Esophagus squamous epithelium (tissue), 5 donors: ENCODE data around the gene NGFR. TPM values are rescaled to one million over a fixed set of nuclear protein-coding genes. Genes with fewer than 3 reads are reported as not detected.
A peak's percentile ranks its signal among the peaks of the same experiment; 100 is the strongest.

Source experiments
- DNase-seq: peaks from one replicate; lab custom pipeline; 2025; lab: John Stamatoyannopoulos, UW
- H3K27ac ChIP-seq, 4 donors: fragments of 200-600 bp; sonication (generic); one replicate each; pipeline ENCODE4 v1.5.1; 2016 to 2019; ENCODE audit warnings: mild to moderate bottlenecking in 1 of 4
- H3K27me3 ChIP-seq, 4 donors: fragments of 200-600 bp; sonication (generic); 1 replicate in 3 of 4; 2 replicates in 1 of 4; pipeline versions ENCODE4 v1.5.1 to v1.6.0; 2017 to 2021; ENCODE audit warnings: antibody characterized with exemption in 1 of 4
- H3K36me3 ChIP-seq, 3 donors: fragments of 200-600 bp; sonication (generic); one replicate each; pipeline ENCODE4 v1.5.1; 2016 to 2019
- H3K4me1 ChIP-seq, 3 donors: fragments of 200-600 bp; sonication (generic); one replicate each; pipeline ENCODE4 v1.5.1; 2017 to 2019
- H3K4me3 ChIP-seq, 4 donors: fragments of 200-600 bp; sonication (generic); 1 replicate in 3 of 4; 2 replicates in 1 of 4; pipeline ENCODE4 v1.5.1; 2016 to 2019; ENCODE audit warnings: mild to moderate bottlenecking in 2 of 4, moderate library complexity in 1 of 4
- H3K9me3 ChIP-seq, 3 donors: fragments of 200-600 bp; sonication (generic); one replicate each; pipeline ENCODE4 v1.5.1; 2016 to 2019
- POLR2A ChIP-seq, 4 donors: fragments of 450-650 bp; IDR thresholded peaks; one replicate each; pipeline ENCODE4 v1.6.1; 2017; ENCODE audit warnings: antibody characterized with exemption in 4 of 4, mild to moderate bottlenecking in 4 of 4, moderate library complexity in 3 of 4
- WGBS, 2 donors: methylation state at CpG; one replicate each; pipeline ENCODE4 v1.1.5; 2018; 5-methylcytosine and 5-hydroxymethylcytosine counted together
- intact Hi-C: fragments of 100-400 bp; cut with DNase I; formaldehyde crosslinking; loops from one replicate; pipeline ENCODE4 v1.15.0; 2022
- total RNA-seq, 4 donors: library from RNA; depleted of rRNA; stranded (reverse); fragments of >200 nt; gene quantifications; one replicate each; pipeline ENCODE4 v1.1.0, GENCODE V29; 2016
- TF ChIP-seq, protein P1 (sequence below), 6 experiments: fragments of 450-650 bp in 4 of 6; fragments of 200-600 bp in 2 of 6; sonication (generic) in 2 of 6; IDR thresholded peaks; one replicate each; pipeline ENCODE4 v1.5.1; 2016 to 2019; ENCODE audit warnings: antibody characterized with exemption in 6 of 6, mild to moderate bottlenecking in 4 of 6, moderate library complexity in 4 of 6
- donor health status: DM: yes; HTN: yes; CAD: no.

NGFR gene
- total RNA-seq, 4 donors from 2014 or later, result 1.6 to 9.6 (median 4.9) TPM

DNA sequence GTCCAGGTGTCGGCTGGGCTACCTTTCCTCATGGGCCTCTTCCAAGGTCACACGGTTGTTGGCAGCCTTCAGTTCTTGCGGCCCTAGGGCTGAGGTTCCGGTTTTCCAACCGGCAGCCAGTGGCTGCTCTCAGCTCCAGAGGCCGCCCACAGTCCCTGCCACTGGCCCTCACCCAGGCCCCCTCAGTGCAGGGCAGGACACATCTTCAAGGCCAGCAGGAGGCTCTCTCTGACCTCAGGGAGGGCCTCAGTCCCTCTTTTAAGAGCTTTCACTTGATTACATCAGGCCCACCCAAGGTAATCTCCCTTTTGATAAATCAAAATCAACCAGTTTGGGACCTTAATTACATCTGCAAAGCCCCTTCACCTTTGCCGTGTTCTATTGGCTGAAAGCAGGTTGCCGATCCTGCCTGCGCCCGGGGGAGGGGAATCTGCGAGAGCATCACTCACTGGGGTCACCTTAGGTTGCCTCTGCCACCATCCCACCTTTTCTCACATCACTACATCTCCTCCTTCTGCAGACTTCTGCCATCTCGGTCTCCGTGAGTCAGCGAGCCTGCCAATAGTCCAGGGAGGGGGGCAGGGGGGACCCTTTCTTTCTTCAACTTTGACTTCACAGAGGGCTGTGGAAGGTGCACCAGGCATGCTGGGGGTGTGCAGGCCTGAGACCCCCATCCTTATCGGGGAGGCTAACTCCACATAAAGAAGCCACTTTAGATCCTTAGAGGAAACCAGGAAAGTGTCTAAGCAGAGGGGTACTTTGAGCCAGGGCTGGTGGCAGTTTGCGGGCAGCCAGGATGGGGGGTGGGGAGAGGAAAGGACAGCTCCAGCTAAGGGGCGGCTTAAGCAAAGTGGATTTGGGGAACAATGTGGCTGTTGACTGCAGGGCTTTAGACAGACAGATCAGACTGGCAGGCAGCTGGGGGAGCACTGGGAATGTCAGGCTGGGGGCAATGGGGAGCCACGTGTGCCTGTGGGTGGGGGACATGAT is 51.7 kb downstream of the NGFR start:
- H3K27me3 ChIP-seq, result peaks cover 0 to 61% (median 0%) of the 10 kb centered on the region in 4 donors

DNA sequence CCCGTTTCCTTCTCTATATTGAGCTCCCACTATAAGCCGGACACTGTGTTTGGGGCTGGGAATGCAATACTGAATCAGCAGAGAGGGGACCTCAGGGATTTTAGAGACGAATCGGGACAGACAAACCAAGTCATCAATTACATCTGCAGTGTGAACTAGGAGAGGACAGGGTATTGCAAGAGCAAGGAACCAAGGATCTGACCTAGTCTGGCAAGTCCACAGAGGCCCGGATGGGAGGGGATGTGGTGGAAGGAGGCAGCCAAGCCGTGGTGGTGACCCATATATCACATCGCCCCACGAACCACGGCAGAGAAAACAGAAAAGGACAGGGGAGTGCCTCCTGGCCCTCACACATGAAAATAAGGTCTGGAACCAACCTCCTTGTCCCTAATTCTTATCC is 52.5 kb downstream of the NGFR start:
- Histone ChIP-seq H3K27ac (no peak overlapping the region), H3K4me1 (peaks cover 0 to 31% (median 18%) of the 10 kb centered on the region in 3 donors), H3K27me3 (peaks cover 0 to 65% (median 0%) of the 10 kb centered on the region in 4 donors), H3K4me3 (no peak overlapping the region), H3K9me3 (no peaks in the 10 kb centered on the region), H3K36me3 (no peaks in the 10 kb centered on the region)
- intact Hi-C loops, result loop anchor here (5.0 kb wide), 1 partner anchor 50 kb away; the partner anchor contains the start of gene NGFR
- no peak for TF ChIP-seq POLR2A (IDR thresholded peaks at IDR 0.05)
- TF ChIP-seq, protein P1, sequence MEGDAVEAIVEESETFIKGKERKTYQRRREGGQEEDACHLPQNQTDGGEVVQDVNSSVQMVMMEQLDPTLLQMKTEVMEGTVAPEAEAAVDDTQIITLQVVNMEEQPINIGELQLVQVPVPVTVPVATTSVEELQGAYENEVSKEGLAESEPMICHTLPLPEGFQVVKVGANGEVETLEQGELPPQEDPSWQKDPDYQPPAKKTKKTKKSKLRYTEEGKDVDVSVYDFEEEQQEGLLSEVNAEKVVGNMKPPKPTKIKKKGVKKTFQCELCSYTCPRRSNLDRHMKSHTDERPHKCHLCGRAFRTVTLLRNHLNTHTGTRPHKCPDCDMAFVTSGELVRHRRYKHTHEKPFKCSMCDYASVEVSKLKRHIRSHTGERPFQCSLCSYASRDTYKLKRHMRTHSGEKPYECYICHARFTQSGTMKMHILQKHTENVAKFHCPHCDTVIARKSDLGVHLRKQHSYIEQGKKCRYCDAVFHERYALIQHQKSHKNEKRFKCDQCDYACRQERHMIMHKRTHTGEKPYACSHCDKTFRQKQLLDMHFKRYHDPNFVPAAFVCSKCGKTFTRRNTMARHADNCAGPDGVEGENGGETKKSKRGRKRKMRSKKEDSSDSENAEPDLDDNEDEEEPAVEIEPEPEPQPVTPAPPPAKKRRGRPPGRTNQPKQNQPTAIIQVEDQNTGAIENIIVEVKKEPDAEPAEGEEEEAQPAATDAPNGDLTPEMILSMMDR (IDR thresholded peaks at IDR 0.05), result no peak
- 67 to 76% methylated on average over 9 of the region's 9 CpGs for WGBS, 2 donors
- DNase-seq, result no peak

More for the DNA sequence above, 51.7 kb downstream of the NGFR start:
- DNase-seq, result no peak
- Histone ChIP-seq H3K36me3 (no peaks in the 10 kb centered on the region), H3K9me3 (no peaks in the 10 kb centered on the region), H3K27ac (no peak overlapping the region), H3K4me1 (peaks cover 0 to 25% (median 14%) of the 10 kb centered on the region in 3 donors), H3K4me3 (no peak overlapping the region)
- 76 to 87% methylated on average over 5 to 16 of the region's 18 CpGs for WGBS, 2 donors
- TF ChIP-seq POLR2A (IDR thresholded peaks at IDR 0.05), result no peak
- TF ChIP-seq, protein P1 (IDR thresholded peaks at IDR 0.05), result no peak
- intact Hi-C loops, result loop anchor here (5.0 kb wide), 1 partner anchor 50 kb away; the partner anchor contains the start of gene NGFR

DNA sequence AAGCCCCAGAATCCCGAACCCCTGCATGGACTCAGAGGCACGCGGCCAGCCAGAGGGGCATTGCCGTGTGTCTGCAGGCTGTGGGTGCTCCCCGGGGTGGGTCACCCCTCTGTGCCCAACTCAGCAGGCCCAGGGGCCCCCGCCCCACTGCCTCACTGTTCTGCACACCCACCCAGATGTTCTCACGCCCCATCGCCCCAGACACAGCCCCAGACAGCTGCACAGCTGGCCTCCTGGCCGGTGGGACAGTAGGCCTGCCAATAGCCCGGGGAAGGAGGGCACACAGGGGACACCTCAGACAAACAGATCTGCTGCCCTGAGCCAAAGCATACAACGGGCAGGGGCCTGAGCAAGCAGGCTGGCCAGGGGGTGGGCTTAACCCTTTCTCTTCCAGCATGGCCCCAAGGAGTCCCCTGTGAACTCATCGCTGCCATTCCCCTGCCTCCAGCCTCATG is 53.0 kb downstream of the NGFR start:
- intact Hi-C loops, result loop anchor here (5.0 kb wide), 1 partner anchor 51 kb away; the partner anchor contains the start of gene NGFR
- Histone ChIP-seq H3K27me3 (peaks cover 0 to 69% (median 0%) of the 10 kb centered on the region in 4 donors), H3K4me1 (peaks cover 0 to 28% (median 19%) of the 10 kb centered on the region in 3 donors), H3K9me3 (no peaks in the 10 kb centered on the region), H3K4me3 (no peak overlapping the region), H3K27ac (no peak overlapping the region), H3K36me3 (no peaks in the 10 kb centered on the region)
- WGBS, 2 donors, result 50 to 77% methylated on average over 2 to 7 of the region's 12 CpGs
- no peak for DNase-seq
- TF ChIP-seq POLR2A (IDR thresholded peaks at IDR 0.05), result no peak
- TF ChIP-seq, protein P1 (IDR thresholded peaks at IDR 0.05), result no peak

DNA sequence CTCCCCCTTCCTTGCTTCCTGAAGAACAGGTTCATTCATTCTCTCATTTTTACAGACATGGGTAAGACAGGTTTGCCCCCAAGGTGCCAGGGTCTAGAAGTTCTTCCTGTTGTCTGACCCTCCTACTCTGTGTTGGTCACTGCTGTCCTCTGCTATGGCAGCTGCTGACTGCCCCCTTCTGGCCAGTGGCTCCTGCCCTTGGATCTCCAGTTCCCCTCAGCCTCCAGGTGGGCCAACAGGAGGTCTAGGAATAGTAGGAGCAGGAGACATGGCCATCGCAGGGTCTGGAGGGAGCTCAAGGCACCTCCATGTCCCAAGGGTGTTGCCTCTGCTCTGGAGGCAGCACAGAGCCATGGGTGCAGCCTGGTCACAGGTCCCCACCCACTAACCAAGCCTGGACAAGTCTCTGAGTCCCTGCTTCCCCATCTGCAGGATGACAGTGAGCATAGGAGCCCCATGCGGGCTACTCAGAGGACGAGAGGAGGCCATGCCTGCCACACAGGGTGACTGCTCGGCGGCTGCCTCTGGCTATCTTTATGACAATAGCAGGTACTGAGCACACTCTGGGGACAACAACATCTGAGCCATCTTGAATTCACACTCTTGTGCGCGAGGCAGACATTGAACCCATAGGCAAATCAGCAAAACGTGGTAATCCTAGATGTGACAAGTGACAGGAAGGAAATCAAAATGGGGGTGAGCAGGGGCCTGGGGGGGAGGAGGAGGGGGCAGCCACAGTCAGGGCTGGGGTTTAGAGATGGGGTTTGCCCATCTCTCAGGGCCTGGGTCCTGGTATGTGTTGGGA is 53.6 kb downstream of the NGFR start:
- Histone ChIP-seq H3K4me1 (peaks cover 0 to 24% (median 15%) of the 10 kb centered on the region in 3 donors), H3K27me3 (peaks cover 0 to 74% (median 0%) of the 10 kb centered on the region in 4 donors), H3K9me3 (no peaks in the 10 kb centered on the region), H3K4me3 (no peak overlapping the region), H3K27ac (no peak overlapping the region), H3K36me3 (no peaks in the 10 kb centered on the region)
- no peak for TF ChIP-seq POLR2A (IDR thresholded peaks at IDR 0.05)
- TF ChIP-seq, protein P1 (IDR thresholded peaks at IDR 0.05), result peak in 5 of 6 experiments; percentile 9 to 39 (median 36)
- 25 to 35% methylated on average over 1 to 4 of the region's 8 CpGs for WGBS, 2 donors
- intact Hi-C loops, result loop anchor here (5.0 kb wide), 1 partner anchor 51 kb away; the partner anchor contains the start of gene NGFR
- DNase-seq, result no peak
